Sigmoid colon (tissue), 4 donors: ENCODE measurements around the gene FBXL13.

ENCODE experiments used
- EP300 ChIP-seq, 4 donors: sonication (generic); formaldehyde crosslinking; IDR thresholded peaks; one replicate each; pipeline ENCODE4 v1.6.1; 2017; ENCODE audit warnings: antibody characterized with exemption in 4 of 4
- POLR2A ChIP-seq, 2 donors: fragments of 450-650 bp; IDR thresholded peaks; one replicate each; pipeline ENCODE4 v1.6.1; 2016; ENCODE audit warnings: antibody characterized with exemption in 2 of 2, mild to moderate bottlenecking in 2 of 2, moderate library complexity in 2 of 2
- POLR2AphosphoS5 ChIP-seq, 4 donors: sonication (generic); formaldehyde crosslinking; IDR thresholded peaks; one replicate each; pipeline ENCODE4 v1.6.1; 2017; ENCODE audit warnings: antibody characterized with exemption in 4 of 4
- TF ChIP-seq, protein P1 (sequence below), 4 experiments: fragments of 450-650 bp in 3 of 4; fragments of 200-600 bp in 1 of 4; IDR thresholded peaks; one replicate each; pipeline ENCODE4 v1.5.1; 2016 to 2019; ENCODE audit warnings: antibody characterized with exemption in 4 of 4, mild to moderate bottlenecking in 3 of 4, moderate library complexity in 2 of 4

- TF ChIP-seq, protein P1, sequence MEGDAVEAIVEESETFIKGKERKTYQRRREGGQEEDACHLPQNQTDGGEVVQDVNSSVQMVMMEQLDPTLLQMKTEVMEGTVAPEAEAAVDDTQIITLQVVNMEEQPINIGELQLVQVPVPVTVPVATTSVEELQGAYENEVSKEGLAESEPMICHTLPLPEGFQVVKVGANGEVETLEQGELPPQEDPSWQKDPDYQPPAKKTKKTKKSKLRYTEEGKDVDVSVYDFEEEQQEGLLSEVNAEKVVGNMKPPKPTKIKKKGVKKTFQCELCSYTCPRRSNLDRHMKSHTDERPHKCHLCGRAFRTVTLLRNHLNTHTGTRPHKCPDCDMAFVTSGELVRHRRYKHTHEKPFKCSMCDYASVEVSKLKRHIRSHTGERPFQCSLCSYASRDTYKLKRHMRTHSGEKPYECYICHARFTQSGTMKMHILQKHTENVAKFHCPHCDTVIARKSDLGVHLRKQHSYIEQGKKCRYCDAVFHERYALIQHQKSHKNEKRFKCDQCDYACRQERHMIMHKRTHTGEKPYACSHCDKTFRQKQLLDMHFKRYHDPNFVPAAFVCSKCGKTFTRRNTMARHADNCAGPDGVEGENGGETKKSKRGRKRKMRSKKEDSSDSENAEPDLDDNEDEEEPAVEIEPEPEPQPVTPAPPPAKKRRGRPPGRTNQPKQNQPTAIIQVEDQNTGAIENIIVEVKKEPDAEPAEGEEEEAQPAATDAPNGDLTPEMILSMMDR (IDR thresholded peaks at IDR 0.05), result no peak
- TF ChIP-seq EP300 (IDR thresholded peaks at IDR 0.05), result no peak
- TF ChIP-seq POLR2A (IDR thresholded peaks at IDR 0.05), result no peak
- no peak for TF ChIP-seq POLR2AphosphoS5 (IDR thresholded peaks at IDR 0.05)
Measured at GRCh38 chr7:102917436-102918353, 156.9 kb downstream of the FBXL13 start.
